HepG2 (cell line): Measurements from ENCODE around the gene TBX15. TPM values are rescaled to one million over a fixed set of nuclear protein-coding genes. Genes with fewer than 3 reads are reported as not detected.

Experiments used
- BCLAF1 ChIP-seq: fragments of 450-650 bp; IDR thresholded peaks from 2 replicates; pipeline ENCODE4 v1.6.1; 2017; ENCODE audit warnings: mild to moderate bottlenecking
- CHD2 ChIP-seq: IDR thresholded peaks from 2 replicates; pipeline ENCODE4 v1.6.1; 2011; ENCODE audit warnings: low read depth, low read length, improper control_type of control experiment
- HDAC1 ChIP-seq: sonication (generic); formaldehyde crosslinking; IDR thresholded peaks from 2 replicates; pipeline ENCODE4 v1.5.1; 2020; ENCODE audit warnings: mild to moderate bottlenecking, missing genetic modification reagents
- HNF4G ChIP-seq, 2 experiments: sonication (generic) in 1 of 2; formaldehyde crosslinking in 1 of 2; IDR thresholded peaks; 2 replicates each; pipeline versions ENCODE4 v1.4.0 to v1.6.1; 2011 to 2020; ENCODE audit warnings: borderline replicate concordance in 2 of 2, low read depth in 2 of 2, mild to moderate bottlenecking in 2 of 2, low read length in 1 of 2, missing genetic modification reagents in 1 of 2, moderate library complexity in 1 of 2
- KIAA2018 ChIP-seq: sonication (generic); formaldehyde crosslinking; IDR thresholded peaks from 2 replicates; pipeline ENCODE4 v1.5.0; 2020; ENCODE audit warnings: mild to moderate bottlenecking, missing genetic modification reagents, borderline replicate concordance
- RARG ChIP-seq: sonication (generic); formaldehyde crosslinking; IDR thresholded peaks from 2 replicates; pipeline ENCODE4 v1.4.0; 2020; ENCODE audit warnings: low read depth, mild to moderate bottlenecking, missing genetic modification reagents
- ZBTB1 ChIP-seq: sonication (generic); formaldehyde crosslinking; IDR thresholded peaks from 2 replicates; pipeline ENCODE4 v1.4.0; 2020; ENCODE audit warnings: missing genetic modification reagents, borderline replicate concordance
- ZNF3 ChIP-seq: IDR thresholded peaks from 2 replicates; pipeline ENCODE4 v1.7.0; 2017; ENCODE audit warnings: inconsistent platforms
- ZNF331 ChIP-seq: sonication (generic); formaldehyde crosslinking; IDR thresholded peaks from 2 replicates; pipeline ENCODE4 v1.4.0; 2020; ENCODE audit warnings: missing genetic modification reagents
- ZNF431 ChIP-seq: sonication (generic); formaldehyde crosslinking; IDR thresholded peaks from 2 replicates; pipeline ENCODE4 v1.9.0; 2022; ENCODE audit warnings: missing genetic modification reagents, low read depth, mild to moderate bottlenecking, borderline replicate concordance
- ZNF446 ChIP-seq: sonication (generic); formaldehyde crosslinking; IDR thresholded peaks from 2 replicates; pipeline ENCODE4 v1.5.0; 2020; ENCODE audit warnings: mild to moderate bottlenecking, missing genetic modification reagents
- ZNF558 ChIP-seq: sonication (generic); formaldehyde crosslinking; IDR thresholded peaks from 2 replicates; pipeline ENCODE4 v1.9.0; 2022; ENCODE audit warnings: mild to moderate bottlenecking, missing genetic modification reagents, borderline replicate concordance
- ZNF674 ChIP-seq: sonication (generic); formaldehyde crosslinking; IDR thresholded peaks from 2 replicates; pipeline ENCODE4 v1.5.0; 2020; ENCODE audit warnings: low read depth, mild to moderate bottlenecking, missing genetic modification reagents
- ZNF746 ChIP-seq: sonication (generic); formaldehyde crosslinking; IDR thresholded peaks from 2 replicates; pipeline ENCODE4 v1.8.0; 2022; ENCODE audit warnings: mild to moderate bottlenecking, missing genetic modification reagents
- ZNF879 ChIP-seq: sonication (generic); formaldehyde crosslinking; IDR thresholded peaks from 2 replicates; pipeline ENCODE4 v1.8.1; 2023; ENCODE audit warnings: missing genetic modification reagents
- polyA plus RNA-seq, 8 experiments: library from polyadenylated mRNA; depleted of rRNA in 3 of 8; stranded (reverse) in 7 of 8; unstranded in 1 of 8; fragments of >200 nt; fragmentation: Illumina TruSeq in 4 of 8; extraction: Trizol in 4 of 8; gene quantifications; 2 replicates each; pipeline versions ENCODE4 v1.2.1 to v1.2.3, GENCODE V29; 2011 to 2016; ENCODE audit warnings: low read depth in 4 of 8, missing spikeins in 1 of 8, mixed read lengths in 1 of 8; ENCODE audit not compliant: insufficient read depth in 1 of 8
- total RNA-seq, 5 experiments: library from RNA; depleted of rRNA; stranded (reverse); fragments of >200 nt; fragmentation: Illumina TruSeq; extraction: Trizol; gene quantifications; 2 replicates each; pipeline ENCODE4 v1.2.3, GENCODE V29; 2016; ENCODE audit warnings: low read depth in 1 of 5
- TF ChIP-seq, protein P1 (sequence below): sonication (generic); formaldehyde crosslinking; IDR thresholded peaks from 2 replicates; pipeline ENCODE4 v1.4.0; 2020; ENCODE audit warnings: missing genetic modification reagents, mild to moderate bottlenecking, borderline replicate concordance

The TBX15 gene
- total and polyA plus RNA-seq, 2 of the 13 experiments (the other 11 are each of a cell fraction or from before 2014, with no cell fraction given): 0.42 to 1.9 TPM

GRCh38 chr1:118960567-118961136, 27.5 kb downstream of the TBX15 start (continued):
- TF ChIP-seq ZNF446 (CRISPR knock-in tag): no peak
- TF ChIP-seq ZNF431 (CRISPR knock-in tag): no peak; the same call in 1 of the 2 replicates
- TF ChIP-seq HNF4G (IDR thresholded peaks at IDR 0.05; ENCODE audit: borderline replicate concordance, low read depth, low read length): peak; percentile 99
- TF ChIP-seq HNF4G (CRISPR knock-in tag; IDR thresholded peaks at IDR 0.05; ENCODE audit: borderline replicate concordance, low read depth): peak; percentile 100
- no peak for TF ChIP-seq KIAA2018 (CRISPR knock-in tag)
- TF ChIP-seq ZNF331: peak; percentile 96
- TF ChIP-seq ZNF879 (CRISPR knock-in tag): no peak
- TF ChIP-seq, protein P1, sequence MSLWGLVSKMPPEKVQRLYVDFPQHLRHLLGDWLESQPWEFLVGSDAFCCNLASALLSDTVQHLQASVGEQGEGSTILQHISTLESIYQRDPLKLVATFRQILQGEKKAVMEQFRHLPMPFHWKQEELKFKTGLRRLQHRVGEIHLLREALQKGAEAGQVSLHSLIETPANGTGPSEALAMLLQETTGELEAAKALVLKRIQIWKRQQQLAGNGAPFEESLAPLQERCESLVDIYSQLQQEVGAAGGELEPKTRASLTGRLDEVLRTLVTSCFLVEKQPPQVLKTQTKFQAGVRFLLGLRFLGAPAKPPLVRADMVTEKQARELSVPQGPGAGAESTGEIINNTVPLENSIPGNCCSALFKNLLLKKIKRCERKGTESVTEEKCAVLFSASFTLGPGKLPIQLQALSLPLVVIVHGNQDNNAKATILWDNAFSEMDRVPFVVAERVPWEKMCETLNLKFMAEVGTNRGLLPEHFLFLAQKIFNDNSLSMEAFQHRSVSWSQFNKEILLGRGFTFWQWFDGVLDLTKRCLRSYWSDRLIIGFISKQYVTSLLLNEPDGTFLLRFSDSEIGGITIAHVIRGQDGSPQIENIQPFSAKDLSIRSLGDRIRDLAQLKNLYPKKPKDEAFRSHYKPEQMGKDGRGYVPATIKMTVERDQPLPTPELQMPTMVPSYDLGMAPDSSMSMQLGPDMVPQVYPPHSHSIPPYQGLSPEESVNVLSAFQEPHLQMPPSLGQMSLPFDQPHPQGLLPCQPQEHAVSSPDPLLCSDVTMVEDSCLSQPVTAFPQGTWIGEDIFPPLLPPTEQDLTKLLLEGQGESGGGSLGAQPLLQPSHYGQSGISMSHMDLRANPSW (CRISPR knock-in tag): 0 out of 2 replicates have a peak, but pooled peaks have one; percentile 50
- no peak for TF ChIP-seq RARG (CRISPR knock-in tag)
- 0 out of 2 replicates have a peak, but pooled peaks have one; percentile 35 for TF ChIP-seq ZNF558 (CRISPR knock-in tag)
- peak; percentile 99 for TF ChIP-seq ZNF746
- TF ChIP-seq BCLAF1: no peak
- TF ChIP-seq HDAC1 (CRISPR knock-in tag): peak; percentile 86
- no peak for TF ChIP-seq ZBTB1 (CRISPR knock-in tag)
- TF ChIP-seq CHD2: no peak
- peak; percentile 74; the same call in 1 of the 2 replicates for TF ChIP-seq ZNF3
- no peak for TF ChIP-seq ZNF674 (CRISPR knock-in tag)
